Astrocyte (in vitro differentiated cells and primary cell): ENCODE results near the gene CSF2. TPM values are rescaled to one million over a fixed set of nuclear protein-coding genes. Genes with fewer than 3 reads are reported as not detected.
"Not testable (repeated sequence)": the region's sequence is repeated elsewhere in the genome, so short reads cannot be mapped to it uniquely, and the experiment has no call there.

Source experiments
- DNase-seq: peaks from one replicate; pipeline ENCODE4 v3.0.0-alpha.2; 2010; ENCODE audit warnings: low read depth
- FAIRE-seq: peaks from 2 replicates; lab custom pipeline; 2011; peaks lifted over from hg19 to GRCh38; lab: Jason Lieb, UNC
- H2AFZ ChIP-seq: 2 replicates; pipeline ENCODE4 v1.6.0; 2012; ENCODE audit warnings: low read depth, low read length, inconsistent platforms
- H3K27ac ChIP-seq: 2 replicates; pipeline ENCODE4 v1.5.1; 2011; ENCODE audit warnings: low read depth, low read length, inconsistent platforms
- H3K27me3 ChIP-seq: 2 replicates; pipeline ENCODE4 v1.6.0; 2011; ENCODE audit warnings: low read length, inconsistent platforms; ENCODE audit not compliant: insufficient read depth
- H3K36me3 ChIP-seq: 2 replicates; pipeline ENCODE4 v1.5.1; 2011; ENCODE audit warnings: low read length, inconsistent platforms; ENCODE audit not compliant: insufficient read depth
- H3K4me1 ChIP-seq: 2 replicates; pipeline ENCODE4 v1.5.1; 2011; ENCODE audit warnings: low read length, inconsistent platforms; ENCODE audit not compliant: insufficient read depth
- H3K4me2 ChIP-seq: 2 replicates; pipeline ENCODE4 v1.6.0; 2012; ENCODE audit warnings: low read length, inconsistent platforms
- H3K4me3 ChIP-seq: 2 replicates; pipeline ENCODE4 v1.5.1; 2011; ENCODE audit warnings: low read depth, mild to moderate bottlenecking, low read length, inconsistent platforms; ENCODE audit not compliant: insufficient read depth
- H3K79me2 ChIP-seq: 2 replicates; pipeline ENCODE4 v1.6.0; 2012; ENCODE audit warnings: mild to moderate bottlenecking, low read length, inconsistent platforms; ENCODE audit not compliant: insufficient read depth
- H3K9ac ChIP-seq: 2 replicates; pipeline ENCODE4 v1.6.0; 2012; ENCODE audit warnings: mild to moderate bottlenecking, low read length, inconsistent platforms
- H3K9me3 ChIP-seq: 2 replicates; pipeline ENCODE4 v1.5.1; 2012; ENCODE audit warnings: low read depth, mild to moderate bottlenecking, low read length, inconsistent platforms; ENCODE audit not compliant: insufficient read depth
- H4K20me1 ChIP-seq: 2 replicates; pipeline ENCODE4 v1.6.0; 2012; ENCODE audit warnings: low read length, inconsistent platforms; ENCODE audit not compliant: insufficient read depth
- H3K27ac Mint-ChIP-seq: one replicate; pipeline ENCODE4 v1.8.0; 2021; ENCODE audit warnings: mild to moderate bottlenecking, mixed read lengths; ENCODE audit not compliant: unreplicated experiment
- H3K27me3 Mint-ChIP-seq: one replicate; pipeline ENCODE4 v1.8.0; 2021; ENCODE audit warnings: low read depth, mixed read lengths; ENCODE audit not compliant: unreplicated experiment
- H3K36me3 Mint-ChIP-seq: one replicate; pipeline ENCODE4 v1.8.0; 2021; ENCODE audit warnings: low read depth, mixed read lengths; ENCODE audit not compliant: unreplicated experiment
- H3K4me1 Mint-ChIP-seq: one replicate; pipeline ENCODE4 v1.8.0; 2021; ENCODE audit warnings: low read depth, mixed read lengths; ENCODE audit not compliant: unreplicated experiment
- H3K4me3 Mint-ChIP-seq: one replicate; pipeline ENCODE4 v1.8.0; 2021; ENCODE audit warnings: mild to moderate bottlenecking, moderate library complexity, mixed read lengths; ENCODE audit not compliant: unreplicated experiment
- H3K9me3 Mint-ChIP-seq: one replicate; pipeline ENCODE4 v1.8.0; 2021; ENCODE audit warnings: mild to moderate bottlenecking, mixed read lengths; ENCODE audit not compliant: unreplicated experiment
- CTCF ChIP-seq: IDR thresholded peaks from 2 replicates; pipeline ENCODE4 v1.5.1; 2011; ENCODE audit warnings: low read depth, mild to moderate bottlenecking, inconsistent platforms, low read length, moderate library complexity; ENCODE audit not compliant: insufficient read depth
- EZH2 ChIP-seq: IDR thresholded peaks from 2 replicates; pipeline ENCODE4 v1.6.1; 2012; ENCODE audit warnings: mild to moderate bottlenecking, low read length, inconsistent platforms; ENCODE audit not compliant: insufficient read depth
- total RNA-seq: library from RNA; stranded (reverse); gene quantifications from 2 replicates; pipeline ENCODE4 v1.2.1, GENCODE V29; 2021

CSF2 gene
- total RNA-seq, 1 donor from 2014 or later = not detected

GRCh38 chr5:132116072-132116471, 42.5 kb downstream of the CSF2 start:
- Histone ChIP-seq H4K20me1 (no peaks in the 10 kb centered on the region), H3K4me2 (no peak overlapping the region), H3K9me3 (no peaks in the 10 kb centered on the region), H3K36me3 (no peaks in the 10 kb centered on the region), H3K4me3 (no peak overlapping the region), H3K27ac (no peak overlapping the region), H3K9ac (no peak overlapping the region), H3K27me3 (no peaks in the 10 kb centered on the region), H3K4me1 (peaks cover 3% of the 10 kb centered on the region), H2AFZ (no peak overlapping the region), H3K79me2 (no peaks in the 10 kb centered on the region)
- no peak for FAIRE-seq
- Mint-ChIP-seq H3K9me3 (peaks cover 6% of the 10 kb centered on the region), H3K27ac (no peak overlapping the region), H3K36me3 (no peaks in the 10 kb centered on the region), H3K4me3 (no peak overlapping the region), H3K4me1 (peaks cover 4% of the 10 kb centered on the region), H3K27me3 (no peaks in the 10 kb centered on the region)
- TF ChIP-seq EZH2 (no peak), CTCF (no peak)
- no peak for DNase-seq

GRCh38 chr5:132116909-132117489, 43.4 kb downstream of the CSF2 start:
- H3K4me2 ChIP-seq, H3K4me3 Mint-ChIP-seq, H3K27ac Mint-ChIP-seq, H3K4me1 ChIP-seq, H3K36me3 Mint-ChIP-seq, H3K9me3 Mint-ChIP-seq, H3K27ac ChIP-seq, H3K36me3 ChIP-seq, H4K20me1 ChIP-seq, H3K4me1 Mint-ChIP-seq, FAIRE-seq, H3K27me3 ChIP-seq, H3K4me3 ChIP-seq, H3K9me3 ChIP-seq, H3K79me2 ChIP-seq, H3K9ac ChIP-seq, H2AFZ ChIP-seq, H3K27me3 Mint-ChIP-seq, DNase-seq: not testable (repeated sequence)

GRCh38 chr5:132120717-132121116, 47.1 kb downstream of the CSF2 start:
- H3K27me3 Mint-ChIP-seq = peaks cover 10% of the 10 kb centered on the region
- H3K79me2 ChIP-seq, H3K36me3 ChIP-seq, FAIRE-seq, H3K27me3 ChIP-seq, H3K4me1 ChIP-seq, H3K9me3 ChIP-seq, H3K4me3 Mint-ChIP-seq, H3K4me2 ChIP-seq, H4K20me1 ChIP-seq, H2AFZ ChIP-seq, H3K9ac ChIP-seq, H3K9me3 Mint-ChIP-seq, H3K27ac Mint-ChIP-seq, H3K4me3 ChIP-seq, H3K4me1 Mint-ChIP-seq, H3K36me3 Mint-ChIP-seq, H3K27ac ChIP-seq, DNase-seq: not testable (repeated sequence)

GRCh38 chr5:132122971-132123370, 49.4 kb downstream of the CSF2 start:
- not testable (repeated sequence) for H3K4me3 Mint-ChIP-seq, H2AFZ ChIP-seq, H3K4me1 Mint-ChIP-seq, H3K4me2 ChIP-seq, FAIRE-seq, H3K36me3 Mint-ChIP-seq, DNase-seq, H3K9me3 Mint-ChIP-seq, H3K9me3 ChIP-seq, H3K27me3 ChIP-seq, H3K27ac Mint-ChIP-seq, H3K9ac ChIP-seq, H3K4me1 ChIP-seq, H3K4me3 ChIP-seq, H3K79me2 ChIP-seq, H4K20me1 ChIP-seq, H3K27ac ChIP-seq, H3K36me3 ChIP-seq
- H3K27me3 Mint-ChIP-seq = peaks cover 13% of the 10 kb centered on the region

- H3K9me3 ChIP-seq, H3K4me1 Mint-ChIP-seq, H2AFZ ChIP-seq, H4K20me1 ChIP-seq, H3K4me3 Mint-ChIP-seq, H3K27me3 ChIP-seq, H3K79me2 ChIP-seq, H3K27ac ChIP-seq, H3K9ac ChIP-seq, H3K36me3 Mint-ChIP-seq, H3K4me1 ChIP-seq, H3K4me2 ChIP-seq, H3K9me3 Mint-ChIP-seq, H3K36me3 ChIP-seq, H3K27ac Mint-ChIP-seq, H3K4me3 ChIP-seq, DNase-seq, FAIRE-seq: not testable (repeated sequence)
- peaks cover 16% of the 10 kb centered on the region for H3K27me3 Mint-ChIP-seq
Observed at GRCh38 chr5:132123578-132123977, 50.0 kb downstream of the CSF2 start.
